ENCODE measurements around the gene COX4I2. TPM values are rescaled to one million over a fixed set of nuclear protein-coding genes. Genes with fewer than 3 reads are reported as not detected.

The COX4I2 gene
- total and polyA plus RNA-seq, 8 donors = 0.28 to 7.8 (median 0.79) TPM; not detected in 1

DNA sequence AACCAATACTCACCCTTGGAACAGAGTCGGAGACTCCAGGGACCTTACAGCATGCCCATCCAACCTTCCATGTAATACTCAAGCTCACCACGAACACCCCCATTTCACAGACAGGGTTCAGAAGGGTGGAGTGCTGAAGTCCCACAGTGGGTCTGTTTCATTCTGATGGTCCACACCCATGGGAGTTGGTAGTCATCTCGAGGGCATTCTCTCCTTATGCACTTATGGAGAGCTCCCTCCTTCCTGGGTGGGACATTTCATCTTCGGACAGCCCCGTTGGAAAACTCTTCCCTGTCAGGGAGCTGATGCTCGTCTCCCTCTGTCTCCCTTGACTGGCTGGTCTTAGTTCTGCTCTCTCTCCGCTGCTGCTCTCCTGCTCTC lies 38.9 kb downstream of the COX4I2 start:
- H3K36me3 ChIP-seq = peaks cover 0 to 11% (median 0%) of the 10 kb centered on the region in 3 donors
- no peak overlapping the region for H3K4me3 ChIP-seq
- FAIRE-seq = no peak
- peak overlapping the region in 1 of 4 donors; percentile 62 for H3K27ac ChIP-seq
- WGBS, 2 donors = 94 to 95% methylated on average over 7 of the region's 7 CpGs
- no peaks in the 10 kb centered on the region for H3K27me3 ChIP-seq
- no peak for DNase-seq
- TF ChIP-seq, protein P1, sequence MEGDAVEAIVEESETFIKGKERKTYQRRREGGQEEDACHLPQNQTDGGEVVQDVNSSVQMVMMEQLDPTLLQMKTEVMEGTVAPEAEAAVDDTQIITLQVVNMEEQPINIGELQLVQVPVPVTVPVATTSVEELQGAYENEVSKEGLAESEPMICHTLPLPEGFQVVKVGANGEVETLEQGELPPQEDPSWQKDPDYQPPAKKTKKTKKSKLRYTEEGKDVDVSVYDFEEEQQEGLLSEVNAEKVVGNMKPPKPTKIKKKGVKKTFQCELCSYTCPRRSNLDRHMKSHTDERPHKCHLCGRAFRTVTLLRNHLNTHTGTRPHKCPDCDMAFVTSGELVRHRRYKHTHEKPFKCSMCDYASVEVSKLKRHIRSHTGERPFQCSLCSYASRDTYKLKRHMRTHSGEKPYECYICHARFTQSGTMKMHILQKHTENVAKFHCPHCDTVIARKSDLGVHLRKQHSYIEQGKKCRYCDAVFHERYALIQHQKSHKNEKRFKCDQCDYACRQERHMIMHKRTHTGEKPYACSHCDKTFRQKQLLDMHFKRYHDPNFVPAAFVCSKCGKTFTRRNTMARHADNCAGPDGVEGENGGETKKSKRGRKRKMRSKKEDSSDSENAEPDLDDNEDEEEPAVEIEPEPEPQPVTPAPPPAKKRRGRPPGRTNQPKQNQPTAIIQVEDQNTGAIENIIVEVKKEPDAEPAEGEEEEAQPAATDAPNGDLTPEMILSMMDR (IDR thresholded peaks at IDR 0.05) = no peak
- H3K4me1 ChIP-seq = peaks cover 29 to 64% (median 40%) of the 10 kb centered on the region in 3 donors
- no peaks in the 10 kb centered on the region for H3K9me3 ChIP-seq
- intact Hi-C loops (cut with DNase I) = no loop called here
- no peak for ATAC-seq

DNA sequence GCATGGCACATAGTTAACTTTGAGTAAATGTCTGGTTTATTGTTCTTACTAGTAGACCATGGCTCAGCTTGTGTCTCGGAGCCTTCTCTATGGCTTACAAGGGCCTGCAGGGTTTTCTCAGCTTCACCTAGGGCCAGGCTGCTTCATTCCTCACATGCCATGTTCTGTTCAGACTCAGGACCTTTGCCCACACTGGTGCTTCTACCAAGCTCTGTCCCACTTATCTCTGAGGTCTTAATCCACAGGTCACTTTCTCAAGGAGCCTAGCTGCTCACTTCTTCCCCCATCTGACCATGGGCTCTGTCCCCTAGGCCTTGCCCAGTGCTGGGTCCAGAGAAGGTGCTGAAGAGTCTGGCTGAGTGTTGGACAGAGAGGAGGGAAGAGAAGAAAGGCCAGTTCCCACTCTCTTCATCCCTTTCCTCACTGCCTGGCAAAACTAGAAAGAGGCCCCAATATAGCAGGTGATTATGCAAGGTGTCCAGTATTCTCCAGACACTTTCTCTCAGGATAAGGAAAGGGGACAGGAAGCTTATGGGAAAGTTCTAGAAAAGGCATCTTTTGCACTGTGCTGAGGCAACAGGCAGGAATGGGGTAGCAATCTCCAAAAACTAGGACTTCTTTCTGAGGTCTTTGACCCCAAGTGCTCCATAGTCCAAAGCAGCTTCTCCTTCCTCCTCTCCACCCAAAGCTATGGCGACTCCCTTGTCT lies 40.0 kb downstream of the COX4I2 start:
- H3K36me3 ChIP-seq = peaks cover 0 to 11% (median 0%) of the 10 kb centered on the region in 3 donors
- TF ChIP-seq, protein P1 (IDR thresholded peaks at IDR 0.05) = no peak
- no peak for FAIRE-seq

DNA sequence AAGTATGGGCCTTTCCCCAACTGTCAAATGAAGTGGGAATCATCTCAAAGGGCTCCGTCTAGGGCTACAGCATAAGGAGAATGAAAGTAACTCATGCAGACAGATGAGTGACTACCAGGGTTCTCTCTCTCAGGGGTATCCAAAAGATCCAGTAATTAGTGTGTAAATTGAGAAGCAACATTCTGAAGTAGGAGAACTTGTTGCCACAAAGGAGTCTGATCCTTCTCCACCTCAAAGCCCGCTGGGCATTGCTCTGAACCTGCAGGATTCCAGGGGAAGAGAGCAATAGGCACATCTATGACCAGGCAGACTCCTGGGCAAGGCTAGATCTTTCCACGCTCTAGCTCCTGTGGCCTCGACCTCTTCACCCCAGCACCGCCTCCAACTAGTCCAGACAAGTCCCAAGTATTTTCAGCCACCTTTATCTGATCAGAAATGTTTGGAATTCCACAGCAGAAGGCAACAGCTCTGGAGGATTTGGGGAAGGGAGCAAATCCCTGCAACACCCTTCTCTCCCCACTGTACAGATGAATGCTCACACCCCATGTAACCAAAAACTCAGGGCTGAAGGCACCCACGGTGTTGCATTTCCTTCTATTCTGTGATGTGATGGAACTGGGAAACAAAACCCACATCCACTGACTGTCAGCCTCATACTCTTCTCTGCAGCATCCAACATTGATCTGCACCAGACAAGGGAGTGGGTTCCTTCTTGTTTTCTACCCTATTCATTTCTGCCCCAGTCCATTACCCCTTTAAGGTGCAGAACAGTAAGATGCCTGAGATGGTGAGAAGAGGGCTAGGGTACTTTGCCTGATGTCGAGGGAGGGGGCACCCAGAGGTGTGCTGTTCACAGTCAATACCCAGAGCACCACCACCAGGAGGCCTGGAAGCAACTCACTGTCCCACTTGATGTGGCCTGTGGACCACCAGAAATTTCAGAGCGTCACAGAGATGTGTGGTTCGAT lies 41.0 kb downstream of the COX4I2 start:
- 57 to 60% methylated on average over 9 of the region's 9 CpGs for WGBS, 2 donors
- ATAC-seq = peak; percentile 10 to 64 (median 46)
- intact Hi-C loops (cut with DNase I) = no loop called here
- Histone ChIP-seq H3K4me1 (peaks cover 21 to 49% (median 31%) of the 10 kb centered on the region in 3 donors), H3K9me3 (no peaks in the 10 kb centered on the region), H3K27ac (peak overlapping the region in 2 of 4 donors; percentile 9 to 28), H3K27me3 (no peaks in the 10 kb centered on the region), H3K36me3 (peaks cover 0 to 11% (median 0%) of the 10 kb centered on the region in 3 donors), H3K4me3 (no peak overlapping the region)
- FAIRE-seq = no peak
- TF ChIP-seq, protein P1 (IDR thresholded peaks at IDR 0.05) = no peak
- DNase-seq = no peak

More for the DNA sequence above, 40.0 kb downstream of the COX4I2 start:
- 95 to 97% methylated on average over 2 of the region's 2 CpGs for WGBS, 2 donors
- H3K27me3 ChIP-seq = no peaks in the 10 kb centered on the region
- intact Hi-C loops (cut with DNase I) = no loop called here
- H3K27ac ChIP-seq = peak overlapping the region in 3 of 4 donors; percentile 3 to 28 (median 9)
- ATAC-seq (no peak), DNase-seq (no peak)
- H3K4me3 ChIP-seq = no peak overlapping the region
- H3K4me1 ChIP-seq = peaks cover 22 to 53% (median 31%) of the 10 kb centered on the region in 3 donors
- no peaks in the 10 kb centered on the region for H3K9me3 ChIP-seq

DNA sequence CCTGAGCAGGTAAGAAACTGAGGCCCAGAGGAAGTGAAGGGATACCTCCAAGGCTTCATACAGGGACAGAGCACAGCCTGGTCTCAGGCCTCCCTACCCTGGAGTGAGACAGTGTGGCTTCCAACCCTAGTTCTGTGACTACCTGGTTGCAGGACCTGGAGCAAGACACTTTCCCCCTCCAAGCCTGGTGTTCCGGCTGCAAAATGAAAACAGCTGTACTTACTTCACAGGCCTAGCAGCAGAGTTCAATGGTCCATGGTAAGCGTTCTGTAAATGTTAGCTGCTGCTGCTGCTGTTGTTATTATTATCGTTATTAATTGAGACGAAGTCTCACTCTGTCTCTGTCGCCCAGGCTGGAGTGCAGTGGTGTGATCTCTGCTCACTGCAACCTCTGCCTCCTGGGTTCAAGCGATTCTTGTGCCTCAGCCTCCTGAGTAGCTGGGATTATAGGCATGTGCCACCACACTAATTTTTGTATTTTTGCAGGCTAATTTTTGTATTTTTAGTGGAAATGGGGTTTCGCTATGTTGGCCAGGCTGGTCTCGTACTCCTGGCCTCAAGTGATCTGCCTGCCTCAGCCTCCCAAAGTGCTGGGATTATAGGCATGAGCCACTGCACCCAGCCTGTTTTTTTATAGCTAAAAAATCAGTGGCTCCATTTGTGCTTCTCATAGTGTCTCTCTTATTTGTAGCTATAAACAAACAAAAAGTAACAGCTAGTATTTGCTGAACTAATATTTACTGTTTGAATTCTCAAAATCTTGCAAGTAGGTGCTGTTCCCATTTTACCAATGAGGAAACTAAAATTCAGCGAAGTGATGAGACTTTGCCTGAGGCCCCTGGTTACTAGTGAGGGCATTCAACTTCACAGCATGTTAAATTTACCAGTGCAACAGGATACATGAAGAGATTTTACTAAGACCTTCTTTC lies 41.9 kb downstream of the COX4I2 start:
- 80 to 81% methylated on average over 9 of the region's 9 CpGs for WGBS, 2 donors
- Histone ChIP-seq H3K27me3 (no peaks in the 10 kb centered on the region), H3K36me3 (peaks cover 0 to 11% (median 0%) of the 10 kb centered on the region in 3 donors), H3K4me3 (no peak overlapping the region), H3K9me3 (no peaks in the 10 kb centered on the region), H3K27ac (no peak overlapping the region), H3K4me1 (peaks cover 21 to 46% (median 31%) of the 10 kb centered on the region in 3 donors)
- intact Hi-C loops (cut with DNase I) = no loop called here
- TF ChIP-seq, protein P1 (IDR thresholded peaks at IDR 0.05) = no peak
- no peak for DNase-seq
- peak in 1 of 4 donors; percentile 3 for ATAC-seq
- no peak for FAIRE-seq
